Measurements from ENCODE around the gene SLC17A9. TPM values are rescaled to one million over a fixed set of nuclear protein-coding genes. Genes with fewer than 3 reads are reported as not detected.

Gene SLC17A9
- total RNA-seq, 1 donor from 2014 or later, result 7.0 TPM

- Mint-ChIP-seq H3K4me3 (ENCODE audit: unreplicated experiment) (no peak overlapping the region), H3K27ac (ENCODE audit: unreplicated experiment) (no peak overlapping the region), H3K4me1 (ENCODE audit: unreplicated experiment) (peaks cover 3% of the 10 kb centered on the region), H3K9me3 (ENCODE audit: unreplicated experiment) (peaks cover 8% of the 10 kb centered on the region), H3K36me3 (ENCODE audit: low read depth, unreplicated experiment) (peaks cover 3% of the 10 kb centered on the region), H3K27me3 (ENCODE audit: unreplicated experiment) (peaks cover 17% of the 10 kb centered on the region)
- no peak for TF ChIP-seq CTCF (IDR thresholded peaks at IDR 0.05; ENCODE audit: unreplicated experiment)
- DNase-seq (ENCODE audit: low spot score), result no peak
Measured at GRCh38 chr20:63011798-63012197, 59.3 kb downstream of the SLC17A9 start.

GRCh38 chr20:63013207-63013606 lies 60.7 kb downstream of the SLC17A9 start:
- H3K4me3 Mint-ChIP-seq (ENCODE audit: unreplicated experiment), result no peak overlapping the region
- no peak overlapping the region for H3K27ac Mint-ChIP-seq (ENCODE audit: unreplicated experiment)
- H3K9me3 Mint-ChIP-seq (ENCODE audit: unreplicated experiment), result peaks cover 8% of the 10 kb centered on the region
- peaks cover 3% of the 10 kb centered on the region for H3K4me1 Mint-ChIP-seq (ENCODE audit: unreplicated experiment)
- peaks cover 3% of the 10 kb centered on the region for H3K36me3 Mint-ChIP-seq (ENCODE audit: low read depth, unreplicated experiment)
- peaks cover 17% of the 10 kb centered on the region for H3K27me3 Mint-ChIP-seq (ENCODE audit: unreplicated experiment)
- no peak for TF ChIP-seq CTCF (IDR thresholded peaks at IDR 0.05; ENCODE audit: unreplicated experiment)
- DNase-seq (ENCODE audit: low spot score), result no peak

GRCh38 chr20:63014287-63014686 lies 61.8 kb downstream of the SLC17A9 start:
- Mint-ChIP-seq H3K27ac (ENCODE audit: unreplicated experiment) (no peak overlapping the region), H3K4me1 (ENCODE audit: unreplicated experiment) (peaks cover 4% of the 10 kb centered on the region), H3K36me3 (ENCODE audit: low read depth, unreplicated experiment) (peaks cover 4% of the 10 kb centered on the region), H3K27me3 (ENCODE audit: unreplicated experiment) (peaks cover 18% of the 10 kb centered on the region), H3K4me3 (ENCODE audit: unreplicated experiment) (no peak overlapping the region), H3K9me3 (ENCODE audit: unreplicated experiment) (peaks cover 8% of the 10 kb centered on the region)
- no peak for TF ChIP-seq CTCF (IDR thresholded peaks at IDR 0.05; ENCODE audit: unreplicated experiment)
- no peak for DNase-seq (ENCODE audit: low spot score)

- Mint-ChIP-seq H3K27ac (ENCODE audit: unreplicated experiment) (no peak overlapping the region), H3K27me3 (ENCODE audit: unreplicated experiment) (peaks cover 22% of the 10 kb centered on the region), H3K36me3 (ENCODE audit: low read depth, unreplicated experiment) (peaks cover 8% of the 10 kb centered on the region), H3K4me1 (ENCODE audit: unreplicated experiment) (peaks cover 6% of the 10 kb centered on the region), H3K4me3 (ENCODE audit: unreplicated experiment) (no peak overlapping the region), H3K9me3 (ENCODE audit: unreplicated experiment) (peaks cover 8% of the 10 kb centered on the region)
- no peak for TF ChIP-seq CTCF (IDR thresholded peaks at IDR 0.05; ENCODE audit: unreplicated experiment)
- no peak for DNase-seq (ENCODE audit: low spot score)
Measured at GRCh38 chr20:63014710-63015109, 62.2 kb downstream of the SLC17A9 start.

GRCh38 chr20:63015147-63015661 lies 62.7 kb downstream of the SLC17A9 start:
- Mint-ChIP-seq H3K36me3 (ENCODE audit: low read depth, unreplicated experiment) (peaks cover 9% of the 10 kb centered on the region), H3K9me3 (ENCODE audit: unreplicated experiment) (peaks cover 8% of the 10 kb centered on the region), H3K27ac (ENCODE audit: unreplicated experiment) (no peak overlapping the region), H3K4me1 (ENCODE audit: unreplicated experiment) (peaks cover 6% of the 10 kb centered on the region), H3K4me3 (ENCODE audit: unreplicated experiment) (no peak overlapping the region), H3K27me3 (ENCODE audit: unreplicated experiment) (peaks cover 20% of the 10 kb centered on the region)
- no peak for TF ChIP-seq CTCF (IDR thresholded peaks at IDR 0.05; ENCODE audit: unreplicated experiment)
- DNase-seq (ENCODE audit: low spot score), result no peak
